ENCODE measurements around the gene HPS4. TPM values are rescaled to one million over a fixed set of nuclear protein-coding genes. Genes with fewer than 3 reads are reported as not detected.

Gene HPS4
- polyA plus RNA-seq (2011; rRNA removed) (25.7 and 30.2 TPM in 2 replicates), polyA plus RNA-seq (2017; fragmentation: RNase III; extraction: RNeasy Plus Mini Kit Qiagen cat#74134 plus additional on column Dnase treatment) (10.8 to 12.7 TPM (median 11.8 TPM) in 3 replicates), polyA minus RNA-seq (2011; rRNA and poly(A)+ RNA removed) (20.1 and 33.3 TPM in 2 replicates)
- 13.8 and 16.7 TPM in 2 replicates for polyA plus RNA-seq (2012; cell fraction: cytosol; rRNA removed)
- 35.8 and 38.4 TPM in 2 replicates for polyA plus RNA-seq (2012; cell fraction: nucleus; rRNA removed)

DNA sequence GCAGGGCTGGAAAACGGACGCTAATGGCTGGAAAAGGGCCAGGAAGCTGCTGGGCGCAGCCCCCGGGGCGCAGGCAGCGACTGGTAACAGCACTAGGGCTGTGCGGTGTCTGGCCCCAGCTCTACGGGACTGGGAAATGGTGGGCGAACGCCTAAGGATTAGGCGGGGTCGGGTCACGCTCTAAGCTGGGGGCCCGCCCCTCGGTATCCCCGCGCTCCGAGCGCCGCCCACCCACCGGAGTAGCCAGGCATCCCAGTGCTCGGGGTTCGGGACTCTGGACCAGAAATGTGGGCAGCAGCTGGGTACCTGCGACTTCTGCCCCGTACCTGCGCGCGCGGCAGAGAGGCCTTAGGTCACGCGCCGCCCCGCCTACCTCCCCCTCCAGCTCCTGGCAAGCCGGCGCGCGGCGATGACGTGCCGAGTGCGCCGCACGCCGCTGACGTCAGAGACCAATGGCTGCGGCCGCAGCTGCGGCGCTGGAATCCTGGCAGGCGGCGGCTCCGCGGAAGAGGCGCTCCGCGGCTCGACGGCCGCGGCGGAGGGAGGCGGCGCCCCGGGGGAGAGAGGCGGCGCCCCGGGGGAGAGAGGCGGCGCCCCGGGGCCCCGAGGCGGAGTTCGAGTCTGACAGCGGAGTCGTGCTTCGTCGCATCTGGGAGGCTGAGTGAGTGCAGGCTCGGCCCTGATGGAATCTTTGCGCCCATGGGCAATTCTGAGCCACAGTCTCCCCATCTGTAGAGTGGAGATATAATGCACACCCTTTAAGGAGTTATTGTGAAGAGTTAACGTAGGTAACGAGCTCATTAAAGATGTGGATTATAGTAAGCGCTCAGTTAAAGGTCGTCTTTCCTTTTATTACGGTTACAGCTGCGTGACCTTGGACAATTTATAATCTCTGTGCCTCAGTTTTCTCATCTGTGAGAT lies at the start of gene HPS4, which contains the start of gene SRRD:
TSS of gene HPS4 (minus strand) at position 345 of the 921 bp plus-strand sequence. CDS start 2,021 bp downstream, outside the sequence.
TSS of gene SRRD (plus strand) at position 439 of the 921 bp plus-strand sequence. CDS start at position 453, 14 bp downstream.
- Histone ChIP-seq H3K4me2 (peak within 1 kb of the TSS; percentile 94), H3K4me3 (peak within 1 kb of the TSS; percentile 84), H3K27ac (peak within 1 kb of the TSS; percentile 86 to 100), H3K9me3 (no peaks in the 10 kb centered on the region), H3K4me1 (peaks cover 17% of the 10 kb centered on the region; the same call in 2 of the 3 replicates)
- peak; percentile 62 to 86 for DNase-seq (ENCODE audit: low read depth in 1 of 2, low spot score in 1 of 2)
- under 1% methylated on average over 24 of the region's 85 CpGs for WGBS (ENCODE audit: missing lambda C conversion rate)
- no peak for FAIRE-seq
- ATAC-seq: peak; percentile 89 to 92
- CTCF ChIA-PET: interaction anchor here (0.6 to 4.0 kb wide), 4 partner anchors 8 to 136 kb away, joined by 3 to 17 read pairs (median 3); no protein-coding TSS in a partner anchor
- POLR2A ChIA-PET: interaction anchor here (0.6 to 2.2 kb wide), 10 partner anchors 9 to 189 kb away, joined by 3 to 8 read pairs (median 4); partner anchors contain the start of gene TFIP11
- TF ChIP-seq POLR2AphosphoS2 (conservative IDR thresholded peaks at IDR 0.05; ENCODE audit: low read length): no peak
- peak; percentile 86 for TF ChIP-seq KDM5A (IDR thresholded peaks at IDR 0.05)
- TF ChIP-seq, protein P1, sequence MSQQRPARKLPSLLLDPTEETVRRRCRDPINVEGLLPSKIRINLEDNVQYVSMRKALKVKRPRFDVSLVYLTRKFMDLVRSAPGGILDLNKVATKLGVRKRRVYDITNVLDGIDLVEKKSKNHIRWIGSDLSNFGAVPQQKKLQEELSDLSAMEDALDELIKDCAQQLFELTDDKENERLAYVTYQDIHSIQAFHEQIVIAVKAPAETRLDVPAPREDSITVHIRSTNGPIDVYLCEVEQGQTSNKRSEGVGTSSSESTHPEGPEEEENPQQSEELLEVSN (IDR thresholded peaks at IDR 0.05; ENCODE audit: borderline replicate concordance, low read depth): no peak
- TF ChIP-seq KDM1A (IDR thresholded peaks at IDR 0.05; ENCODE audit: low read depth): peak; percentile 98
- TF ChIP-seq POLR2A (IDR thresholded peaks at IDR 0.05; ENCODE audit: low read length): peak; percentile 66
- TF ChIP-seq BHLHE40 (IDR thresholded peaks at IDR 0.05; ENCODE audit: low read depth, low read length): 0 out of 2 replicates have a peak, but pooled peaks have one; percentile 12
- TF ChIP-seq MAZ (IDR thresholded peaks at IDR 0.05; ENCODE audit: borderline replicate concordance, low read depth, low read length): 0 out of 2 replicates have a peak, but pooled peaks have one; percentile 40
- 0 out of 2 replicates have a peak, but pooled peaks have one; percentile 14 for TF ChIP-seq ESRRA (IDR thresholded peaks at IDR 0.05; ENCODE audit: borderline replicate concordance, low read length)
- TF ChIP-seq, protein P2, sequence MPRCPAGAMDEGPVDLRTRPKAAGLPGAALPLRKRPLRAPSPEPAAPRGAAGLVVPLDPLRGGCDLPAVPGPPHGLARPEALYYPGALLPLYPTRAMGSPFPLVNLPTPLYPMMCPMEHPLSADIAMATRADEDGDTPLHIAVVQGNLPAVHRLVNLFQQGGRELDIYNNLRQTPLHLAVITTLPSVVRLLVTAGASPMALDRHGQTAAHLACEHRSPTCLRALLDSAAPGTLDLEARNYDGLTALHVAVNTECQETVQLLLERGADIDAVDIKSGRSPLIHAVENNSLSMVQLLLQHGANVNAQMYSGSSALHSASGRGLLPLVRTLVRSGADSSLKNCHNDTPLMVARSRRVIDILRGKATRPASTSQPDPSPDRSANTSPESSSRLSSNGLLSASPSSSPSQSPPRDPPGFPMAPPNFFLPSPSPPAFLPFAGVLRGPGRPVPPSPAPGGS (IDR thresholded peaks at IDR 0.05): no peak
- TF ChIP-seq, protein P3, sequence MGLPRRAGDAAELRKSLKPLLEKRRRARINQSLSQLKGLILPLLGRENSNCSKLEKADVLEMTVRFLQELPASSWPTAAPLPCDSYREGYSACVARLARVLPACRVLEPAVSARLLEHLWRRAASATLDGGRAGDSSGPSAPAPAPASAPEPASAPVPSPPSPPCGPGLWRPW (IDR thresholded peaks at IDR 0.05): no peak
- no peak for TF ChIP-seq EHMT2 (IDR thresholded peaks at IDR 0.05; ENCODE audit: low read depth)
- TF ChIP-seq ATOH8 (CRISPR knock-in tag; IDR thresholded peaks at IDR 0.05; ENCODE audit: low read depth): peak; percentile 35; the same call in 1 of the 2 replicates
- TF ChIP-seq CBX2 (IDR thresholded peaks at IDR 0.05; ENCODE audit: borderline replicate concordance, low read depth): no peak
- no peak for TF ChIP-seq CHD2 (IDR thresholded peaks at IDR 0.05; ENCODE audit: low read length, partially characterized antibody)
- no peak for TF ChIP-seq HMGXB4 (CRISPR knock-in tag; IDR thresholded peaks at IDR 0.05; ENCODE audit: borderline replicate concordance)
- TF ChIP-seq HDAC2 (IDR thresholded peaks at IDR 0.05): peak; percentile 97
- TF ChIP-seq, protein P4, sequence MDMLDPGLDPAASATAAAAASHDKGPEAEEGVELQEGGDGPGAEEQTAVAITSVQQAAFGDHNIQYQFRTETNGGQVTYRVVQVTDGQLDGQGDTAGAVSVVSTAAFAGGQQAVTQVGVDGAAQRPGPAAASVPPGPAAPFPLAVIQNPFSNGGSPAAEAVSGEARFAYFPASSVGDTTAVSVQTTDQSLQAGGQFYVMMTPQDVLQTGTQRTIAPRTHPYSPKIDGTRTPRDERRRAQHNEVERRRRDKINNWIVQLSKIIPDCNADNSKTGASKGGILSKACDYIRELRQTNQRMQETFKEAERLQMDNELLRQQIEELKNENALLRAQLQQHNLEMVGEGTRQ (IDR thresholded peaks at IDR 0.05): peak; percentile 65
- no peak for TF ChIP-seq ZC3H11A (IDR thresholded peaks at IDR 0.05)
- no peak for TF ChIP-seq RFX5 (IDR thresholded peaks at IDR 0.05)
- peak; percentile 37 to 81; a peak in 3 of 5 replicates for TF ChIP-seq JUN (IDR thresholded peaks at IDR 0.05)
- no peak for TF ChIP-seq RARB (CRISPR knock-in tag; IDR thresholded peaks at IDR 0.05)
- no peak for TF ChIP-seq FOXS1 (CRISPR knock-in tag; IDR thresholded peaks at IDR 0.05)
- no peak for TF ChIP-seq HOXA7 (CRISPR knock-in tag; IDR thresholded peaks at IDR 0.05)
- no peak for TF ChIP-seq ELK1 (IDR thresholded peaks at IDR 0.05; ENCODE audit: low read depth, low read length)
- no peak for TF ChIP-seq EHF (CRISPR knock-in tag; IDR thresholded peaks at IDR 0.05)
- no peak for TF ChIP-seq HOXB13 (CRISPR knock-in tag; IDR thresholded peaks at IDR 0.05; ENCODE audit: low read depth)
- no peak for TF ChIP-seq ZSCAN20 (CRISPR knock-in tag; IDR thresholded peaks at IDR 0.05)
- TF ChIP-seq CEBPB (IDR thresholded peaks at IDR 0.05): no peak
- TF ChIP-seq, protein P5, sequence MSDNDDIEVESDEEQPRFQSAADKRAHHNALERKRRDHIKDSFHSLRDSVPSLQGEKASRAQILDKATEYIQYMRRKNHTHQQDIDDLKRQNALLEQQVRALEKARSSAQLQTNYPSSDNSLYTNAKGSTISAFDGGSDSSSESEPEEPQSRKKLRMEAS (IDR thresholded peaks at IDR 0.05): peak; percentile 61
- no peak for TF ChIP-seq JUNB (IDR thresholded peaks at IDR 0.05)
- no peak for TF ChIP-seq FOSL2 (IDR thresholded peaks at IDR 0.05)
- TF ChIP-seq FOSL2 (CRISPR knock-in tag; IDR thresholded peaks at IDR 0.05): peak; percentile 40; the same call in 1 of the 2 replicates

Data from A549 (cell line).